GM19438 (cell line): ENCODE measurements around the gene DDN.

ENCODE experiments used
- ATAC-seq: cut with Tn5 transposase; IDR thresholded peaks from one replicate; pipeline ENCODE4 v1.9.1; 2021; ENCODE audit warnings: low read depth; ENCODE audit not compliant: unreplicated experiment

The DDN gene

DNA sequence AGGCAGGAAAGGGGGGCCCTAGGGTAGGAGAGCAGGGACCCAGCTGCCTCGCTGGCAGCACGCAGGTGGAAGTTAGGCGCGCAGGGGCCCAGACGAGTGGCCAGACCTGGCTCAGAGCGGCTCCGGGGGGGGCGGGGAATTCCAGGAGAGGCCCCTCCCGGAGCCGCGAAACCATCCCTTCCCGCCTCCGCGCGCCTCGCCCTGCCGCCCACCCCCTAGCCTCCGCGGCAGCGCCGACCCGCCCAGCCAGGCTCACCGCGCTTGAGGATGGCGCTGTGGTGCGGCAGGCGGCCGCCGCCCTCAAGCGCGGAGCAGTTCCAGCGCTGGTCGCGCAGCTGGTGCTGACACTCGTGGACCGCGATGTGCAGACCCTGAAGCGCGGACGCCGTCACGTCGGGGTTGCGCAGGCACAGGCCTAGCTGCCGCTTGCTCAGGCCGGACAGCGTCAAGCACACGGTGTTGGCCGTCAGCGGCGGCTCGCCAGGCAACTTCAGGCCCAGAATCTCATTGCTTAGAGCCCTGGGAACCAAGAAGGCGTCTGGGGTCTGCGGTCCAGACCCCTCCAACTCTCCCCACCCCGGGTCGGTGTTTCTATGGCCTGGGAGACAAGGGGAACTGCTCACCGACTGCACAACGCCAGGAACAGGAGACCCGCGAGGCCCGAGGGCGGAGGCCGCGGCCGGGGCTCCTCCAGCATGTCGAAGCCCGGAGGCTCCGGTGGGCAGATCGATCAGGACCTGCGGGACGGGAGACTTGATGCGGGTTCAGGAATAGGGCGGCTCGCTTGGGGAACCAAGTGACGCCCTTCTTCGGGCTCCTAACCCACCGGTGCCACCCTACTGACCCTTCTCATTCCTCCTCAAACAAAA is 29.1 kb downstream of the DDN start:
- ATAC-seq, result no peak

DNA sequence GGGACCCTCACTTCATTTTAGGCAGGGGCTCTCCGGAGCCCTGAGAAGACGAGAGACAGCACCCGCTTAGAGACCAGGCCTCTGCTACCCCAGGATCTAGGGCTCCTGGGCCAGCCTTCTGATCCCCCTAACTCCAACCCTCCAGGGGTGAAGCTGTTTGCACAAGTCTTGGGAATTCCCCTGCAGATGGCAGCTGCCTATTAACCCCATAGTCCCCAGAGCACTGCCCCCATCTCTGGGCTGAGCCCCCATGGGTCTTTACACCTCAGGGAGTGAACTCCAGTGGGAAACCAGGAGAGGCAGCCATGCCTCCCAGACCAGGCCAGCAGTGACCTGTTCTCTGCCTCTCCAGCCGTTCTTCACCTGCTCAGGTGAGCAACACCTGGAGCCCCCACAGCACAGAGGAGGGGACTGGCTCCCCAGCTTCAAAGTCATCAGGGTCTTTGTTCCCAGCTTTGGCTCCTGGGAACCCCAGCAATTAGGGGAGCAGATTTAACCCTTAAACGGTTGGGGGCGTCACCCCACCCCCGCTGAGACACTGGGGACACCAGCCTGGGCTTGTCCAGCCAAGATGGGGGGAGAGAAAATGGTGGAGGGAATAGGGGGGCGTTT is 29.9 kb downstream of the DDN start:
- no peak for ATAC-seq

DNA sequence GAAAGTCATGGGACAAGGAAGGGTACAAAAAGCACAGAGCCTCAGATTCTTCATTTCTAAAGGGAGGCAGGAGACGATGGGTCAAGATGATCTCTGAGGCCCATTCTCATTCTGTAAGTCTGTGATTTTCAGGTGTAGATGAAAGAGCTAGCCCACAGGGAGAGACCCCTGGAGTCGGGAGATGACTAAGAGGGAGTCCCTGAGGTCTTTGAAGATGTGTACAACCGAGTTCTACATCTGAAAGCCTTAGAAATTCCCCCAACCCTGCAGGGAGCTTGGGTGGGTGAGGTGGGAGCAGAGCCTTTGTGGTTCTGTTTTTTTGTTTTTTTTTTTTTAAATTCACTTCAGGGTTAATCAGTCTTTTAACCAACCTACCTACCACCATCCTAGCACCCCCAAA is 30.7 kb downstream of the DDN start:
- ATAC-seq, result no peak

GRCh38 chr12:48967991-48968390 is 31.2 kb downstream of the DDN start:
- no peak for ATAC-seq

DNA sequence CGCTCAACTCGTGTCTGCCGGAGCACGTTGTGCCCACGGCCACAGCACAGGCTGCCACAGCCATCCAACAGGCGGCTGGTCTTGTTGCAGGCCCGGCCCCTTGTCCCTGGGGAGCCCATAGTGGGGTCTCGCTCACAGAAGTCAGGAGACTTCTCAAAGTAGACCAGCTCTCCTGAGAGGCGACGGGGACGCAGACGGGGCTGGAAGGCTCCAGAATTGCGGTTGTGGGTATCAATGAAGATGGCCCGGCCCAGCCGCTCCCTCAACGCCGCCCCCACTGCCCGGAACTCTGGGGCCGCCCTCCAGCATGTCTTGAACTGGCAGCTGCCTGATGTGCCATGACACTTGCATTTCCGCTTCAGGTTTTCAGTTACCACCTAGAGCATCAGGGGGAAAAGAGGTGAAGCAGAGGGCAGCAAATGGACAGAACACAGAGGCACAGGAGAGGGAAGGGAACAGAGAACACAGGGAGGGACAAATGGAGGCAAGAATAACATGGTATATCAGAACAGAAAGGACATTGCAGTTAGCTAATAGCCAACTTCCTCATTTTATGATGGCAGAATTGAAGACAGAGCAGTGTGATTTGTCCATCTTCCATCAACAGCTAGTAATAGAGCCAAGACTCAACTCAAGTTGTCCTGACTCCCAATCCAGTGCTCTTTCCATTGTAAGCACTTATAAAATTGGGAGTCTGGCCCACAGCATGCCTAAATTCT is 32.8 kb downstream of the DDN start:
- no peak for ATAC-seq

DNA sequence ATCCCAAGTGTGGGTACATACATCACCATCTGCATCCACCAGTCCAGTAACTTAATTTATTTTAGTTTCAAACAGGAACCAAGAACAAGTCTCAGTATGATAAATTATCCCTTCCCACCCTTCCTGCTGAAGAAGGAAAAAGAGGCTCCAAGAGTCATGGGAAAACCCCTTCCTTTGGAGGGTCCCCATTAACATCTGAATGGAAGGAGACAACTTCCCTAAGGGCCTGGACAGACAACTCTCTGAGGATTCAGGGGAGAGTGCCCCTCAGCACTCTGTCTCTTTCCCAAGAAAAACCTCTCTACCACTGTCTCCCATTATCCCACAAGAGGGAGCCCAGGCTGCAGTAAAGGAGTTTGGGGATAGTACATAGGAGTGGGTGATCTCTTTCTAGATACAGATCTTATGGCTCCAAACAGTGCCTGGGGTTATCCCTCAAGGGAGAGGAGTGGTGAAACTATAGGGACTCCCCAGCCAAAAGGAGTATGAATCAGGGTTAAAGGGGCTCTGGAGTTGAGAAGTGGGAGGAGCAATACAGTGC is 33.8 kb downstream of the DDN start:
- no peak for ATAC-seq

- no peak for ATAC-seq
Observed at GRCh38 chr12:48961801-48962200, 37.4 kb downstream of the DDN start.

DNA sequence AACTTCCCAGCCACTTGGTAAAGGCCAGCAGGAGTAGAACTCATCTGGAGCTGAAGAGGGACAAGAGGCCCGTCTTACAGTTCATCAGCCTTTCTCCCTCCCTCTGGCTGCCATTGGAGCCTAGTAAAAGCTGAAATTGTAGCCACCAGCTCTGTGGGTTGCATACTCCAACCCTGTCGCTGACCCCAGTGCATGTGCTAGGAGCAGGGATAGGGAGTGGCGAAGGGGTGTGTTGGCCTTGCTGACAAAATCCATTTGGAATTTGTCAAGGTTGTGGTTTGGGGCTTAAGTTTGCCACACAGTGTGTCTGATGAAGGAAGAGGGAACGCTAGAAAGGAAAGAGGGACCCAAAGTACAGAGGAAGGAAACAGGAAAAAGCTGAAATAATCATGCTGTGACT is 37.8 kb downstream of the DDN start:
- ATAC-seq, result no peak

GRCh38 chr12:48960834-48961233 is 38.3 kb downstream of the DDN start:
- no peak for ATAC-seq

- ATAC-seq, result no peak
Observed at GRCh38 chr12:48958049-48958388, 41.2 kb downstream of the DDN start.

GRCh38 chr12:48957141-48958048 is 41.8 kb downstream of the DDN start, which contains the start of gene ARF3:
Gene ARF3, minus strand, starts transcription at chr12:48957487. Its CDS starts 16,392 bp downstream, at chr12:48941095.
- ATAC-seq, result peak; percentile 84

- ATAC-seq, result peak; percentile 26
Observed at GRCh38 chr12:48956279-48957140, 42.7 kb downstream of the DDN start.

- no peak for ATAC-seq
Observed at GRCh38 chr12:48954841-48955501, 44.2 kb downstream of the DDN start.

GRCh38 chr12:48954061-48954460 is 45.1 kb downstream of the DDN start:
- ATAC-seq, result no peak

DNA sequence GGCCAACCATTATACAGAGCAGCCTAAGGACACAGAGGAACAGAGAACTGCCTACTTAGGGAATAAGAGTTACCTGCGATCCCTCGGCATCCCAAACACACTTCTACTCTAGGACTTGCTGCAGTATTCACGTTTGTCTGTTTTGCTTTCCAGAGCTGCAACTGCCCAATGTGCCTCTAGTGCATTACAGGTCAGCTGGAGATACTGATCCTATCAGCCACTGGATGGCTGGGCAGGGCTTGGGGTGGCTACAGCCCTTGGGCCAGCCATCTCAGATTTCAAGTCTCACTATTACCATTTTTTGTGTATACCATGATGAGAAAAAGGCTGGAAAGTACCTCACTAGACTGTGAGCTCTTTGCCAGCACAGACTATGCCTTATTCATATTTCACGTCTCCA is 46.5 kb downstream of the DDN start:
- ATAC-seq, result no peak

GRCh38 chr12:48947727-48948126 is 51.4 kb downstream of the DDN start:
- no peak for ATAC-seq

DNA sequence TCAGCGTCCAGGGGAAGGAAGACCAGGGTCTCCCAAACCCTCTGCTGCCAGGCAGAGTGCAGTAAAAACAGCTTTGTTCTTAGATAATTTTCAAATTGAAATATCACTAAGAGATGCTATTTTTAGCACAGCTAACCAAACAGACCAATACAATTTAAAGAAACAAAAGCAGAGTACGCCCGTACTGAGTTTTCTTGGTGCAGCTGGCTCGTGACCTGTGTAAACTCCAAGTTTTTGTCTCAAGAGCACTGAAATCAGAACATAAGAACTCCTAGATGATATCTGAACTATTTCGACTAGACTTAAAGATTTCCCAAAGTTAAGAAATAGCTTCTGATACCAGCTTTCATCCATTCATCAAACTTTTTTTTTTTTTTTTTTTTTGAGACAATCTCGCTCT is 52.2 kb downstream of the DDN start:
- ATAC-seq, result no peak

- no peak for ATAC-seq
Observed at GRCh38 chr12:48946205-48946604, 53.0 kb downstream of the DDN start.
